GM18526 (cell line): ENCODE data around the gene CLEC3B.

Experiments
- POLR2A ChIP-seq: IDR thresholded peaks from 3 replicates; pipeline ENCODE4 v1.6.1; 2011; ENCODE audit not compliant: insufficient read length; ENCODE audit errors: extremely low read depth

Gene CLEC3B

DNA sequence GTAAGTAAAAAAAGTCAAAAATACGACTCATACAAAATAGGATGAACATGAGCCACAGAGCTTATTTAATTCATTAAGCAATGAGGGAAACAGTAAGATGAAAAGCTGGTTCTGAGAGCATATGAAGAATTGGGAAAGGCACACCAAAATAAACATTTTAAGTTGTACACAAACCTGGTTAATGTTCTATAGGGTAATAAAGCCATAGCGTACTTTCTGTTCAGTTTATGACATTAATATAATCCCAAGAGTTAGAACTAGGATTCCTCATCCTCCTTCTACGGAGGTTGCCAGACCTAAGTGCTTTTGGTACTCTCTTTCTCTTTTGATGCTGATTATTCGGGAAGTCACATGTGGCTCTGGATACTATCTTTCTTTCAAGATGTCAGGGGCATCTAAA lies 41.4 kb downstream of the CLEC3B start:
- no peak for TF ChIP-seq POLR2A

DNA sequence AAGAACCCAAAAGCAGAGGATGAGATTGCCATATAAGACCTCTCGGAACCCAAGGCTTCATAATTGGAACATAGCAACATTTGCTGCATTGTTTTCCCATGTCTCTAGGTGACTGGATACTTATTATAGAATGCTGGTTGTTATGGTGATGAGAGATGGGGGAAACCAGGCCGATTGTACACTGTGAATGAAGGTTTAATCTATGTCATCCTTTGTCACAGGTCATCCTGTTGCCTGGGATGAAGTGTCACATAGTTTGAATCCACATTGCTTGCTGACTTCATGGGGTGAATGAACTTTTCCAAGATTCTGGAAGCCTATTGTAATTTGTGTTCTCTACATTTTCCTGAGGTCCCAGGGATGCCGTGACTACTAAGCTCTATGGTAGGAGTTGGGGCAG lies 41.8 kb downstream of the CLEC3B start:
- no peak for TF ChIP-seq POLR2A

DNA sequence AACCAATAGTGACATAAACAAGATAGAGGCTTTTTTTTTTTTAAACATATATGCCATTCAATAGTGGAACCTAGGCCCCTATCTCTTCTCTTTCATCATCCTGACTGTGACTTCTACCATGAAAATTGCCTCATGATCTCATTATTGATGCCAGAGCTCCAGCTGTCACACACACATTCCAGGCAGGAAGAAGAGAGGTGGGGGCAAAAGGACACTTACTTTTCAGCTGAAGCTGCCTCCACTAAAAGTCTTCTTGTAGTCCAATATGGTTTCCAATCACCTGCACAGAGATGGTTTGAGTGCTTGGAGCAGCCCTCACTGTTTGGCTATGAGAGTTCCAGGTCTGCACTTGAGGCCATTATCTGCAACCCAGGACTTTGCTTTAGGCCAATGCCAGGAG lies 45.0 kb downstream of the CLEC3B start:
- no peak for TF ChIP-seq POLR2A

DNA sequence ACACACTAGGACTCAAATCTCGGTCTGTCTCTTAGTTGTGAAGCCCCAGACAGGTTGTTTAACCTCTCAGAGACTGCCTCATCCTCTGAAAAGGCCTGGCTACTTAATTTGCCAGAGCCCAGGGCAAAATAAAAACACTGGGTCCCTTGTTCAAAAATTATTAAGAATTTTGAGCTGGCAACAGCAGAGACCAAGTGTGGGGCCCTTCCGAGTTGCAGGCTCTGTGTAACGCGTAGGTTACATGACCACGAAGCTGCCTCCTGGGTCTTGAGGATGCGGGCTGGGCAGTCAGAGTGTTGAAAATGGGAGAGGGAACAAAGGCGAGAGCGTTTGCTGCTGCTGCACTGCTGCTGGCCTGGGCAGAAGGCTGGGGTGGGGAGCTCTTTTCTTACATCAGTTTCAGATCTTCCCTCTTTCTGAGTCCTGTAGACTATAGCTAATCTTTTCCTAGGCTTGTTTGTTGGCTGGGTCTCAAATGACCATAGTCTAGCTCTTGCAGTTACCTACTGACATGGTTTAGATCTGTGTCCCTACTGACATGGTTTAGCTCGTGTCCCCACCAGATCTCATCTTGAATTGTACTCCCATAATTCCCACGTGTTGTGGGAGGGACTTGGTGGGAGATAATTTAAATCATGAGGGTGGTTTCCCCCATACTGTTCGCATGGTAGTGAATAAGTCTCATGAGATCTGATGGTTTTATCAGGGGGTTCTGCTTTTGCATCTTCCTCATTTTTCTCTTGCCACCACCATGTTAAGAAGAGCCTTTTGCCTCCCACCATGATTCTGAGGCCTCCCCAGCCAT lies 49.9 kb downstream of the CLEC3B start:
- no peak for TF ChIP-seq POLR2A

DNA sequence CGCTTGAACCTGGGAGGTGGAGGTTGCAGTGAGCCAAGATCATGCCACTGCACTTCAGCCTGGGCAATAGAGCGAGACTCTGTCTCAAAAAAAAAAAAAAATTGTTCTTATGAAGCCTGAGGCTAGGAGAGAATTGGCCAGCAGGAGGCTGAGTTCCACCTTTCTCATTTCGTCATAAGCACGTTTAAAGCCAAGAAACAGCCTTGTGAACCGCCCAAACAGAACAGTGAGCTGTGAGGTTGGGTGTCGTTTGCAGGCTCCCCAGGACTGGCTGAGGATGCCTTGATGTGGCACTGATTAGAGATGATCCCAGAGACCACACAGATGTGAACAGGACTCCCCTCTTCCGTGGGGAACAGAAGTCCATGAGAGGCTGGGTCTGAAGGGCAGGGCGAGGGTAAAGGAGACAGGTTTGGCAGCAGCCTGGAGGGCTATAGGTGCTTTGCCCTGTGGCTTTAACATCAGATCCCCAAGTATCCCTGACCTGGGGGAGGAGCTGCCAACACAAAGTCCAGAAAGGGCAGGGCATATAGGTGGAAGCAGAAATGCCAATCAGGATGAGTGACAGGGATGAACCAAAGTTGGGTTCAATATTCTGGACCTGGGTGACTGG lies 52.9 kb downstream of the CLEC3B start:
- no peak for TF ChIP-seq POLR2A

DNA sequence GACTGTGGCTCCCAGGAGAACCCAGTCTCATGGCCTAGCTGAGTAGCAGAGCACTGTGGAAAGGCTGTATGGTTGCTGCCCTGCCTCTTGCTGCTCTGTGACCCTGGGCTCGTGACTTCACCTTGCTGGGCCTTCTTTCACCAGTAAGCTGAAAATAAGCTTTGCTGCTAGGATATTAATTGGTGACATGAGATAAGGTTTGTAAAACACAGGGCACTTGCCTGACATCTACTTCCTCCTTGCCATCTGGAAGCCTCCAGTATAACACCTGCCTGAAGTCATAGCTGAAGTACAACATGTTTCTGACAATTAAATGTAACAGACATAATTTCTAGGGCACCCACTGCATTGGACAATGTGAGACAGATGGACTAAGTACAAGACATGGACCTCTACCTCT lies 53.6 kb downstream of the CLEC3B start:
- TF ChIP-seq POLR2A: no peak

DNA sequence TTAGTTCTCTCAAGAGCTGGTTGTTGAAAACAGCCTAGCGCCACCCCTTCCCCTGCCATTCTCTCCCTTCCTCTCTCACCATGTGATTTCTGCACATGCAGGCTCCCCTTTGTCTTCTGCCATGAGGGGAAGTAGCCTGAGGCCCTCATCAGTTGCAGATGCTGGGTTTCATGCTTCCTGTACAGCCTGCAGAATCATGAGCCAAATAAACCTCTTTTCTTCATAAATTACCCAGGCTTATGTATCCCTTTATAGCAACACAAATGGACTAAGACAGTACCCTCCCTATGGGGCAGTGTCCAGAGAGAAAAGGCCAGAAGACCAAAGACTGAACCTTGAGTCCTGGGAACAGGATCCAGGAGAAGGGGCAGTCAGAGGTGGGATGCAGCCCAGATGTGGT lies 54.7 kb downstream of the CLEC3B start:
- no peak for TF ChIP-seq POLR2A

DNA sequence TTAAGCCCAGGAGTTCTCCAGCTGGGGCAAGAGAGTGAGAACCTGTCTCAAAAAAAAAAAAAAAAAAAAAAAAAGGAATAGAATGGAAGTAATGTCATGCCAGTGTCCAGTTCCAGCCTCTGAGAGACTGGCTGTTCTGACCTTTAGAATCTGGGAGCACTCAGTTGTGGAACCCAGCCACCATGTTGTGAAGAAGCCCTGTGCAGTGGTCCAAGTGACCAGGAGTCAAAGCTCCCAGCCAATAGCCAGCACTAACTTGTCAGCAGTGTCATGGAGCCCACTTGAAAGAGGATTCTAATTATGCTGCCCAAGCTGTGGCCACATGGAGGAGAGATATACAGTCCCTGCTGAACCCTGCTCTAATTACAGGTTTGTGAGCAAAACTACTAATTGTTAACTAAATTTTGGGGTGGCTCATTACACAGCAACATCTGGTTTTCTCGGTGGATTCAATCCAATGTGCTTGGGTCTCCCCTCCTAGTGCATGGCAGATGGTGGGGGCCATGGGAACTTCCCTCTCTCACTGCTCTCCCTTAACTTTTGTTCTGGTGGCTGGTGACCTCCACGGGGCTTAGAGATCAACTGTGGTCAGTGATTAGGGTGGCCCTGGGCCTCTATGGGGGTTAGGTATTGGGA lies 55.5 kb downstream of the CLEC3B start:
- TF ChIP-seq POLR2A: no peak

DNA sequence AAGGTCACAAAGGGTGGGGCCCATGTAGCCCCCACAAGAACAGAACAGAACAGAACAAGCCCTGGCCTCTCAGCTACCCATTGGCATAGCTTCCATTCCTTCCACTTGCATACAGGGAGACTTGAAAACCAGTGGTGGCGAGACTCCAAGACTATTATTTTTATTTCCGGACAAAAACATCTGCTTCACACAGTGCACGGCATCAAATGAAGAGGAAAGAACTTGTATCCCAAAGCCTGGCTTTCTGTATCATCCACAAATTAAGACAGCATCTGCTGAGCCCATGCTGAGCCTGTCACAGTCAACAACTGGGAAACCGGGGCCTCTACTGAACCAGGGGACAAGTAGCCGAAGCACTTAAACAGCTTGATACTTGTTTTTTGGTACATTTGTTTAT lies 56.0 kb downstream of the CLEC3B start:
- TF ChIP-seq POLR2A: no peak

DNA sequence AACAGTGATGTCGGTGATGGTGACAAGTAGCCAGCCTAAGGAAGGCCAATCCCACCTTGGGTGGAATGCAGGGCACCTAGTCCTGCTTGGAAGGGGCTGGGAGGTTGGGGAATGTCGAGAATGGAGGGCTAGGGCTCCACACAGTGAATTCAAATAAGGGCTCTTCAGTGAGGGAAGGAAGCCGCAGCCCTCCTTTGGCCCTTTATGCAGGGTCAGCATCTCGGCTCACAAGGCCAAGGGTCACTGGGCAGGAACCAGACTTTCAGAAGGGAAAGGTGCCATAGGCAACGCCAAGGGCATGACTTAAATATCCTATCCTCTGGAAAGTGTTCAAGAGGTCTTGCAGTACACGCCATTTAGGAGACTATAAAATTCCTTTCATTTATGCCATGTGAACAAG lies 56.9 kb downstream of the CLEC3B start:
- no peak for TF ChIP-seq POLR2A

DNA sequence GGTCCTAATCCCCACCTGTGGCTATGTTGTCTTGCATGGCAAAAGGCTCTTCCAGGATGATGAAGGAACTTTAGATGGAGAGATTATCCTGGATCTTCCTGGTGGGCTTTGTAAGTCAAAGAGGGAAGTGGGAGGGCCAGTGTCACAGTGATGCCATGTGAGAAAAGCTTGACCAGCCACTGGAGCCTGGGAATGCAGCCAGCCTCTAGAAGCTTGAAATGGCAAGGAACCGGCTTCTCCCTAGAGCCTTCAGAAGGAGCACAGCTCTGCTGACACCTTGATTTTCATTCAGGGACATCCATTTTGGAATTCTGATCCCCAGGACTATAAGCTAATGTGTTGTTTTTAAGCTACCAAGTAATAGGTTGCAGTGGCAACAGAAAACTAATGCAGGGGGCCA lies 58.3 kb downstream of the CLEC3B start:
- no peak for TF ChIP-seq POLR2A

DNA sequence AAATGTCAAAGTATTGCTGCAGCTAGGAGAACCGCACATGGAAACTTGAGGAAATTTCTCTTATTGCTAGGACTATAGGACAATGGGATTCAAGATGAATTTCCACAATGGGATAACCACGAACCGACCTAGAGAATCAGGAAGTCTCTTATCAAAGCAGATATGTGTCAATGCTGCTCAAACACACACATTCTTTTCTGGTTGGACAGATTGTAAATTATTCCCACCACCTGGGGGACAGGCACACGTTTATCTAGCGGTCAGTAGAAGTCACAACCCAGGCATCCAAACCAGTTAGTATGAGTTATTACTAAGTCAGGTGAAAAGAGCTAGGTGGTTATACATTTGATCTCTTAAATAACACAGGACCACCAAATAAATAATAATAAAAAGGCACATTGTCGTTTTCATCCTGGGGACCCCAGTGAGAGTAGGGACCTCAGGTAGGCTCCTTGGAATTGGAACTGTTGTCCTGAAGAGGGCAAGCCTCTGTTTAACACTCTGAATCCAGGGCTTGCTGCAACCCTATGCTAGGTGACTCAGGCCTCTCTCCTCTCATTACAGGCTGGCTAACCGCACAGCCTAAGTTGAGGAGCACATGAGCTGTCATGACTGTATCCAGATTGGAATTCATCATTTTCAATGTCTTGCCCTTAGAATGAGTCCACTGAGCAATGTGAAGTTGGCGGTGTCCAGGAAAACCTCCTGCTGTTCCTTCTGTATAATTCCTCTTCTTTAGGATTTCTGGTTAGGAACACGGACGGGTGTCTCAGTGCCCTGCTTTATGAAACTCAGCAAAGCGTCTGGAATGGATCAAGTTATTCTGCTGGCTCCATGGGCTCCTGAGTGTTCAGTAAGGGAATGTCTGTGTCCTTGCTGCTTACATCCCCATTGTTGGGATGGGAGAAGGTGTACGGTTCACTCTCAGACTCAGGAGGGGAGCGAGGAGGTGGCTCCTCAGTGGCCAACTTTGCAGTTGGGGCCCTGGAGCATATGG lies 59.0 kb downstream of the CLEC3B start:
- no peak for TF ChIP-seq POLR2A
